CD4-positive, alpha-beta T cell treated with Interleukin-17A for 1 hour (primary cell): Measurements from ENCODE around the gene DUSP8.

Experiments
- DNase-seq: peaks from one replicate; pipeline ENCODE4 v3.0.0-alpha.2; 2020

The DUSP8 gene

DNA sequence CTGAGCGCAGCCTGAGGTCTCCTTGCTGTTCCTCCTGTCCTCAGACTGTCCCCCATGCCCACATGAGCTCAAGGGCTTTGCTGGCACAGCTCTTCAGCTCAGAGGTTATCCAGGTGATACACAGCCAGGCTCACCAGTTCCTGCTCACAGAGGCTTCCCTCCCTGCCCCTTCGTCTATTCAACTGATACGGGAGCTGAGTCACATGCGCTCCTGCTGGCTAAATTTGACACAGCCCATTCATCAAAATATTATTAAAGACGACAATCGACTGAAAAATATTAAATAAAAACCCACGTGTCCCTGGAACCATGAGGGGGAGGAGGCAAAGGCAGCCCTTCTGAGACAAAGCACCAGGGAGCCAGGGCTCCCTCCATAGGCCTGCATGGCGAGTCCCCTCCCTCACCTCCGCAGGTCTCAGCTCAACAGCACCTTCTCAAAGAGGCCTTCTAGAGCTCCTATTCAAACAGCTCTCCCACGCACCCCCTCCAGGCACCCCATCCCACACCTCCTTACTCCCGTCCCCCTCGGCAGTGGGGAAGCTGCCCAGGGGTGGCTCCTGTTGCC lies 40.5 kb downstream of the DUSP8 start:
- no peak for DNase-seq

DNA sequence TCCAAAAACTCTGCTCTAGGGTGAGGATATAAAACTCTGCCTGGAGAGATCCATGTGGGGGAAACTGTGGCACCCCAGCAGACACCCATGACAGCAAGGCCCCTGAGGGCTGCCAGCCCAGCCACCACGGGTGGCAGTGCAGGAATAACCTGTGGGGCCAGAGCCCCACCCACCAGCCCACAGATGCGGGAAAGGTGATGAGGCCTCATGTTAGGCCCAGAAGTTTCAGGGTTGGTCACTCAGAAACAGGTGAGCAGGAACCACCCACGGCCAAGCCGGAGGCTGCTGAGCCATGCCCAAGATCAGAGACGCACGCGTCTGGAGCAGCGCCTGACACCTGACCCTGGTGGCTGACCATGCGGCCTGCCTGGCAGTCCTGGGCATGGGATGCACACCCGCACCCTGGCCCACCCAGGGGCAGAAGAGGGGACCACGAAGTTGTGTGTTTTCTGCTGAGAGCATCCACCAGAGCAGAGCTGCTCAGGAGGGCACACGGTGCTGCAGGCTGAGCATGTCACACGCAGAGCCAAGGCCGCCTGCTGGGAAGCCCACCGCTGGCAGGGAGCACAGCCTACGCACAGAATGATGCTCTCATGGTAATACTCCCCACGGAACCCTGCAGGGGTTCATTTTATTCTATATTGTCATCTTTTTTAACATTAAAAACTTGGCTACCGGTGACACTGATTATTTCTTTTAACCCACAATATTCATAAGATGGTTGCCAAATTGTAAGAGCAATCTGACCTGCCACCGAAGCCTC lies 41.2 kb downstream of the DUSP8 start:
- DNase-seq: no peak

DNA sequence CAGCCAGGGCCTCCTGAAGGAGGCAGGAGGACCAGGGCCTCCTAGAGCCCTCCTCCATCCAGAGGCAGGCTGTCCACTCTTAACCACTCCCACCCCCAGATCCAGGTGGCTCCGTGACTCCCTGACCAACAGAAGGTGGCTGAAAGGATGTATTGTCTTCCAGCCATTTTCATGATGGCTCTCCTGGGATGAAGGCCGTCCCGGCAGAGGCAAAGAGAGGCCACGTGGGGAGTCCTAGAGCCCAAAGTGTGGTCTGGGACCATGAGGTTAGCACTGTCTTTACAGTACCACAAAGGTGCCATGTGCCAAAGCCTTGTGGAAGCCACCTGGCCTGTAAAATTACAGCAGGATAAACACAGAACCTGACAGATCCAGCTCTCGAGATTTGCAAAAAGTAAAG lies 42.3 kb downstream of the DUSP8 start:
- no peak for DNase-seq

DNA sequence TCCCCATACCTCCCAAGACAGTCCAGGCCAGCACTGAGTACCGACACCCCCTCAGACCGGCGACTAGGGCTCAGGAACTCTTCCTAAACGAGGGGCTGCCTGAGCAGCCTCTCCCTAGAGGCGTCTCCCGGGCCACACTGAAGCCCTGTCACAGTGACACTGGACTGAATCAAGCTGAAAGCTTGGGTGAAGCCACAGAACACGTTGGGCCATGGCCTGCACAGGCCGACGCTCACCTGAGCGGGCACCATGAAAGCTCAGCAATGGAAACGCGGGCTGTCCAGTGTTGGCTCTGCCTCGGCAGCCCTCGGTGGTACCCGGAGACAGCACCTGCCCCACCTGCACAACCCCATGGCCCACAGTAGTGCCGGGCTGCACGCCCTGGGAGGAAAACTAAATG lies 42.8 kb downstream of the DUSP8 start:
- no peak for DNase-seq

- DNase-seq: no peak
These were observed 43.4 kb downstream of the DUSP8 start for GRCh38 chr11:1528710-1529109.

GRCh38 chr11:1526785-1527184 lies 45.3 kb downstream of the DUSP8 start:
- no peak for DNase-seq

DNA sequence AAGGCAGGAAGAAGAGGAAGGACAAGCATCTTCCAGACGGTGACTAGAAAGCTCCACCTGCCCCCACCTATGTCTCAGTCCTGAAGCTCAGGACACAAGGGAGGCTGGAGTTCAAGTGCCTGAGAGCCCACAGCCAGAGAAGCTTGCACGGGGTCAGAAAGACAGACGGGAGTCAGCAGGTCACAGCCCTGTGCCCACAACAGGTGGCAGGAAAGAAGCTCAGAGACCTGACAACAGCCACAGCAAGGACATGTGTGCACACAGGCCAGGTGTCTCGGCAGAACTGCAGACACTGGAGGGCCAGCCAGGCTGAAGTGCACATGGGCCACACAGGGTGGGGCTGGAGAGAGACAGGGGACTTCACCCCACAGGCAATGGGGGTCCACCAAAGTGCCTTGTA lies 48.3 kb downstream of the DUSP8 start:
- no peak for DNase-seq

DNA sequence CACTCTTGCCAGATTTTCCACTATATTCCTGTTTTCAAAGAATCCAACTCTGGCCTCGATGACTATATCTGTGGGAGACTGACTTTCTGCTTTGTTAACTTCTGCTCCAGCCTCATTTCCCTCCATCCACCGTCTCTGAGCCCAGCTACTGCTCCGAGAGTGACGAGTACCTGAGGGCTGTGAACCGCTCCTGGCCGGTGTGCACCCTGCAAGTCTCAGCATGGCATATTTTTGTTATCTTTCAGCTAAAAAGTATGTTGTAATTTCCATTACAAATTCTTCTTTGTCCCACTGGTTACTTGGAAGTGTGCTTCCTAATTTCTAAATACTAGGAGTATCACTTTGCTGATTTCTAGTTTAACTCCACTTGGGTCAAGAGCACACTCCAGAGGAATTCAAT lies 49.0 kb downstream of the DUSP8 start:
- DNase-seq: no peak

GRCh38 chr11:1522081-1522424 lies 50.0 kb downstream of the DUSP8 start:
- no peak for DNase-seq

DNA sequence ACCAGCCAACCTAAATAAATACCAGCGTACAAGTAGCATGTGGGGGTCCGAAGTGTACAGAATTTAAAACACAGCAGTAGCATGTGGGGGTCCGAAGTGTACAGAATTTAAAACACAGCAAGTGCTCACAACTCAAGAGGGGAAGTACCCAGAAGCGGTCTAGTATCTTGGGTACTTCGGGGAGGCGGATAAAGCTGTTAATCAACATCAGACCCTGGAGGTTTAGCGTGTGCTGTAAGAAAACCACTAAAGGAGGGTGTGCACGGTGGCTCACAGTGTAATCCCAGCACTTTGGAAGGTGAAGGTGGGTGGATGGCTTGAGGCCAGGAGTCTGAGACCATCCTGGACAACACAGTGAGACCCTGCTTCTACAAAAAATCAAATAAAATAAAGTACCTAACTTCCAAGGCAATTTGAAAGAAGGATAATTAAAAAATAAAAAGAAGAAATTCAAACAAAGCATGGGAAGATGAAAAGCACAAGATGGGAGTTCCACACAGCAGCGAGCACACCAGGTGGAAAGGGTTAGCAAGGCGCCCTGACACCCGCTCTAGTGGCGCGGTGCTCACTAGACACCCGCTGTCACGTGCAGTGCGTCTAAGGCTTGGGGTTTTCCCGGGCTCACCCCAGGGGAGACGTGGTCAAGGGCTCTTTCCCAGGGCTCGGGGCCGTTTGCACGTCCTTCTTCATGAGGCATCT lies 50.5 kb downstream of the DUSP8 start:
- peak; percentile 6 for DNase-seq

- DNase-seq: no peak
These were observed 51.3 kb downstream of the DUSP8 start for GRCh38 chr11:1520663-1521267.

DNA sequence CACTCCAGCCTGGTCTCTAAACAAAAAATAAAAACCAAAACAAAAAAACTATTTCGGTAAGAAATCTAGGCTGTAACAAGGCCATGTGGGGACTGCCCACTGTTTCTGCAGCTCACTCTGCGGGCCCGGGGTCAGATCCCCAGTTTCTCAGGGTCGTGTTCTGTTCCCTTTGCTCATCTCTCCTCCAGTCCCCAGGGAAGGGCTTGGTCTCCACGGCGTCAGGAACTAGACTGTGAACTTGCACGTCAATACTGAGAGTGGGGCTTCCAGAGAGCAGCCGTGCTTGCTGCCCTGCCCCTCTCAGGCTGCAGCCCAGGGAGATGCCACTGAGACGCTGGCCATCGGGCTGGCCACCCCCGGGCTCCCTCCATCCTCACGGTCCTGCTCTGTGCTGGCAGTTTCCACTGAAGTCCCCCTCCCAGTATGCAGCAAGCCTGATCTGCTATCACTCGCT lies 51.8 kb downstream of the DUSP8 start:
- no peak for DNase-seq

GRCh38 chr11:1519028-1520010 lies 52.8 kb downstream of the DUSP8 start:
- no peak for DNase-seq

- no peak for DNase-seq
These were observed 53.8 kb downstream of the DUSP8 start for GRCh38 chr11:1518301-1518700.

DNA sequence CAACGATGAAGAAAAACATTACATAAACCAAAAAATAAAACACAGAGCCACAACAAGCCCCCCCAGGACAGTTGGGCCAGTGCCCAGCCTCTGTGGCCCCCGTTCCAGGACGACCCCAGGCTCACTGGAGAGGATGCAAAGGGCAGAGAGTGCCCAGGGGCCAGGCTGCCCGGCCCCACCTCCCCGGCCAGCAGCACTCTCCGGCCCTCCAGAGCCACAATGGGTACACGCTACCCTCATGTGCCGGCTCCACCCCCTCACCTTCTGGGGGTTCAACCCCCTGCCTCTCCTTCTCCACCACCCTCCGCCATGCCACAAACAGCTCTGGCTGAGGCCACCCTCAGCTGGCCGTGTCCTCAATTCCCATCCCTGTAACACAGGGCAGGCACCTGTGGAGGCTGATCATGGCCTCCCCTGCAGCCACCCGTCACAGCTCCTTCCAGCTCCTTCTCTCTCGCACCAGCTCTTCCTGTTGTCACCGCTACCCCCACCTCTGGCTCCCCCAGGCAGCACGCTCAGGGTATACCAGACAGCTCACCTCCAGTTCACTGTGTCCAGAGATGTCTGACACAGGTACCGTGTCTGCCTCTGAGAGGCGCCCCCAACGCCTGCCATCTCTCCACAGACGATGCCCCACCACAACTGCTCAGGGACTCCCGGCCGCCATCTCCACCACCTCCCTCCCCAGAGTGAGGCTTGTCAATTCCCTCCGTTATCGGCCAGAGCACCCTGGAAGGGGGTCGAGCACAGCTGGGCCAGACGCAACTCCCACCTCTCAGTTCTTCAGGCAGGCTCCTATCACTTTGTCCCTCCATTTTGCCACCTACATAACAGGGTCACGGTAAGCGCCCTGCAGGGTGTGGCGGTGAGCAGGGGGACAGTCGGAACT lies 54.7 kb downstream of the DUSP8 start:
- no peak for DNase-seq

GRCh38 chr11:1516273-1517067 lies 55.6 kb downstream of the DUSP8 start:
- no peak for DNase-seq

- peak; percentile 67 for DNase-seq
These were observed 56.7 kb downstream of the DUSP8 start for GRCh38 chr11:1515082-1516060.

- DNase-seq: no peak
These were observed 57.6 kb downstream of the DUSP8 start for GRCh38 chr11:1514336-1515061.
